ENCODE data around the gene DCAF8L2.
"Not testable (repeated sequence)": the region's sequence is repeated elsewhere in the genome, so short reads cannot be mapped to it uniquely, and the experiment has no call there.

DCAF8L2 gene

DNA sequence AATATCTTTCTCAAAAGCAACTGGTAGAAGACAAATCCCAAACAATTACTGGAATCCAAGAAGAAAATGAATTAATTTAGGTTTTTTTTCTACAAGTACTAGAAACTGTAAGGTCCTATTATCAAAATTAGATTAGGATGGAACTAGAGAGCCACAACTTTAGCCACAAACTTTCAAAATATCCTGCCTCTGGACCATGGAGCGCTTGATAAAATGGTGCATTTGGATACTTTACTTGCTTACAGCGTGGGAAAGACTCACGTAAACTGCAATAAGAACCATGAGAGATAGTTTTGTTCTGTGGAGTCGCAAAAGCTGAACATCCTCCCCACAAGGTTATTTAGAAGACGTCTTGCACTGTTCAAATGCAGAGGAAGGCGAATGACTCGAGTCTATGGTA, at the start of gene DCAF8L2:
TSS of gene DCAF8L2 (plus strand) at position 301 of the 400 bp plus-strand sequence. CDS start 156,552 bp downstream, outside the sequence.
- DNase-seq = no peak

GRCh38 chrX:27541161-27541560, 49.0 kb upstream of the DCAF8L2 start:
- not testable (repeated sequence) for DNase-seq

DNA sequence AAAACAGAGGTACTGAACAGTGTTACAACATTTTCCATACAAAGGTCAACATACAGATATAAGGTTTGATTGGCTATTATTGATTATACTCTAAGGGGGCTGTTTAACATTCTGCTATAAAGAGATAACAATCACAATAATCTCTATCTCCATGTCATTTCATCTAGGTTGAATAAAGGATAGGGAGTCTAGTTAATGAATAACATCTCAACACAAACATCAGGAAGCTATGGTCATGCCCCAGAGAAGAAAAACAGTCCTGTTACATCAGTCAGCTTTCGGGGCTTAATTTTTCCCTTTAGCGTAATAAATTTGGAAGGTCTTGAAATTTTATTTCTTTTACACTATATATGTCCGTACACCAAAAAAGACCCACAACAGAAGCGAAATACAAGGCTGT, 41.5 kb upstream of the DCAF8L2 start:
- DNase-seq = no peak

GRCh38 chrX:27549688-27550087, 40.5 kb upstream of the DCAF8L2 start:
- no peak for DNase-seq

- DNase-seq = peak; percentile 4
These were observed 34.6 kb upstream of the DCAF8L2 start for GRCh38 chrX:27555514-27555913.

DNA sequence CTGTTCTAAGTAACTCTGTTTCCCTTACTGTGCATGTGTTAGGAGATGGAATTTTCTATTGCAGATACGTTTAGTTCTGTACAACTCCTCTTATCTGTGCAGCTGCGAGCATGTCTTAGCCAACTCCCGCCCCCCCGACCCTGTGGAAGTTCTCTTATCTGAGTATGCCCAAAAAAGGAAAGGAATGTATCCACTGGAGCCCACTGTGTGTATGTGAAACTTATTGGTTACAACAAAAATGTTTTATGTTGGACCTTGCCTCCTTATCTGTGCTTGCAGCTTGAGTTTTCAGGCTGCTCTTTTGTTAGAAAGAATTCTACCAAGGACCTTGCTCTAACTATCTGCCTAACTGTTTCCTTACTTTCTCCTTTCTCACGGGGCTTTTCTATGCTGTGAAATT, 24.2 kb upstream of the DCAF8L2 start:
- DNase-seq = peak; percentile 29

GRCh38 chrX:27571164-27571563, 19.0 kb upstream of the DCAF8L2 start:
- no peak for DNase-seq

DNA sequence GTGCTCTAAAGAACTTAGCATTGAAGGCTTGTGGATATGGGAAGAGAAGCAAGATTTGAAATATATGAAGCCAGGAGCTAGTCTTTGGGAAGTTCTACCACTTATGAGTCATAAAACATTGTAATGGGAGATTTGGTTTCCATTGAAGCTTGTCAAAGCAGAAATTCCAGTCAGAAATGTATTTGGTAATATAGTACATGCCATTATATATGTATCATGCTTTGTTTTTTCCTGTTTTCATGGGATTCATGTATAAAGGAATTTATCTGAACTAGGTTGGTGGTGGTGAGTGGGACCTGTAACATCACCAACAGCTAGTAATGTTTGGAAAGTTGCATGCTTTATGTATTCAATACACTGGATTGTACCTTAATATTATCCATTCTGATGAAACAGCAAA, 14.6 kb upstream of the DCAF8L2 start:
- DNase-seq = no peak

DNA sequence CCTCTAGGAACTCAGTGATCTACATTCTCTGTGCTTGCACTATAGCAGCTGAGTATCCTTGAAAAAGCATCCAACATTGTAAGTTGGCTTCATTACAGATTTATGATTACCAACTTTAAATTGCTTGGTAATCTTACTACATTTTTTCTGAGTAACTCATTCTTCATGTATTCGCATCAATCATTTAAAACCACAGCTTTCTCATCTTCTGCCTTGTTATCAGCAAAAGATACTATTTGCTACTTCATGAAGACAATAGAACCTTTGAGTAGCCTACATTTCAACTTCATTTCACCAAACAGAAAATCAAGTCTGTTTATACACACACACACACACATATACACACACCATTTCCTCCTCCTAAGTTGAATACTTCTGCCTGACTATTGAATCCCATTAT, 6.2 kb upstream of the DCAF8L2 start:
- DNase-seq = no peak

DNA sequence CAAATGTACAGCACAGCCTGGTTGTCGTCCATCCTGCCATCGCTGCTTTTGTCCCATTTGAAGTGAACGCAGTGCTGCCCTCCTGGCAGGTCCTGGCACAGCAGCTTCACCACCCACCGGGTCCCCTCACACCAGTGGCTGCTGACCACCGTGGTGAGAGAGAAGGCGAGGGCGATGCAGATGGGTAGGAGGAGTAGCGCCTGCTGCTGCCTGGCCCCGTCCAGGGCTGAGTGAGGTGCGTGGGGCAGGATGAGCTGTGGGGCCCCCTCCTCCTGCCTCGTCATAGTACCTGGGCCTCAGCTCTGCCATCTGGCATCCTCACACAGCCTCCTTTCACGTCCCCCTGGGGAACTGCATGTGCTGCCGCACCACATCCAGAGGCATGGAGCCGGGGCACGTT, 1.8 kb downstream of the DCAF8L2 start:
- DNase-seq = no peak

GRCh38 chrX:27597508-27597907, 7.4 kb downstream of the DCAF8L2 start:
- DNase-seq = no peak

DNA sequence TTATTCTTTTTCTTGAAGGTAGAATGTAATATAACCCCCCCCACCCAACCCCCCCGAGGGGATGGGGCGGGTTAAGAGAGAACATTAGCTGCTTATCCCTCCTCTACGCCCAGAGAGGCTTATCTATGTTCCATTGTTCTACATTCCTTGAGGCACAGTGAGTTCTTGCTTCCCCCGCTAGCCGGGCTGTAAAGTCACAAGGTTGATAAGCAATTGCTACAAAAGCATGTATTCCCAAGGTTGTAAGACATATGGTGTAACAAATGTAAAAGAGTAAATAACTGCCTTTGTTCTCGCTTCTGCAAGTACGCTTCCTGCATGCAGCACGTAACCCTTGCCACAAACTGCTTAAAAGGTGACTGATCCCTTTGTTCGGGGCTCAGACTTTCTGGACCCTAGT, 8.2 kb downstream of the DCAF8L2 start:
- no peak for DNase-seq

DNA sequence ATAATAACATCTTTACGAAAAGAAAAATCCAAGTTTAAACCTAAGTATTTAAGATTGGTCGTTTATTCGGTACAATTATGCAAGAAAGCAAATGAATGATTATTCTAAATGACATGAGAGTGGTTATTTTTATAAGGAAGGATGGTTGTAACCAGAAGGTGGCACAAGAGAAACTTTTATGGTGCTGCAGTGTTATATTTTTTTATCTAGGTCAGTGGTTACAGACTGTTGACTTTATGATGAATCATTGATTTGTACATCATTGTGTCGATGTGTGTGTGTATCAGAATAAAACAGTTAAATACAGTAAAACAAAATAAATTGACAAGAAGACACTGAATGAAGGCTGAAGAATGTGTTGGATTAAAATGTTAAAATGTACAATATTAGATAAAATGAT, 9.8 kb downstream of the DCAF8L2 start:
- DNase-seq = no peak

- DNase-seq = no peak
These were observed 10.5 kb downstream of the DCAF8L2 start for GRCh38 chrX:27600686-27601085.

DNA sequence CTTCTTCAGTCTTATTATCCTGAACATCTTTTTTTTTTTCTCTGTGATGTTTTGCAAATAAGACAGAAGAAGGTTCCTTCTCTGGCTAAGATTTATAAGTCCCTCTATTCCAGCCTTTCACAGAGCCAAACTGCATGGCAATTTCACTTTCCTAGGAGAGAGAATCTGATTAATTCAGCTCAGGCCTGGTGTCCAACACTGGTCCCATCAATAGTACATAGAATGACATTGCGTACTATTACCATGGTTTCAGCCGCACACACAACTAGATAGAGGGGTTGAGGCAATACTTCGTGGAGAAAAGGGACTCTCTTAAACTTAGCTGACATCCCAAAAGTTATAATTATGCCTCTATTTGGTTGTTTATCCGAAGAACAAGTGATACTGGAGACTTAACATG, 18.5 kb downstream of the DCAF8L2 start:
- DNase-seq = no peak

GRCh38 chrX:27619459-27619858, 29.3 kb downstream of the DCAF8L2 start:
- DNase-seq = no peak

- peak; percentile 26 for DNase-seq
These were observed 29.8 kb downstream of the DCAF8L2 start for GRCh38 chrX:27619975-27620374.

- no peak for DNase-seq
These were observed 32.7 kb downstream of the DCAF8L2 start for GRCh38 chrX:27622883-27623282.

DNA sequence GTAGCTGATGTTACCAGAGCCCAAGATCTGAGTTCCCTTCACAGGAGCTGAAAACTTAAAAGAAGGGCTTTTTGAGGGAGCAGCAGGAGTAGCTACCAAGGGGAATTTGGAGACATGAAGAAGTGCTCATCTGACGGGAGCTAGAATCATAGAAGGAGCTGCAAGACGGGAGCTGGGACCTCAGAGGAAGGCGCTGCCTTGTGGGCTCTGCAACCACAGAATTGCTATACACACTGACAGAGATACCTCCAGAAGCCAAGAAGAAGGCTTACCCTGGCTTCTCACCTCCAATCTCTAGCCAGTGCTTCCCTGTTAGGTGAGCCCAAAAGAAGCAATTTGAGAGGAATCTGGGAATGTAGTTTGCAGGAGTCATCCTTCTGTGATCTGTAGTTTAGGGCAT, 35.9 kb downstream of the DCAF8L2 start:
- no peak for DNase-seq

- DNase-seq = no peak
These were observed 43.2 kb downstream of the DCAF8L2 start for GRCh38 chrX:27633328-27633727.

DNA sequence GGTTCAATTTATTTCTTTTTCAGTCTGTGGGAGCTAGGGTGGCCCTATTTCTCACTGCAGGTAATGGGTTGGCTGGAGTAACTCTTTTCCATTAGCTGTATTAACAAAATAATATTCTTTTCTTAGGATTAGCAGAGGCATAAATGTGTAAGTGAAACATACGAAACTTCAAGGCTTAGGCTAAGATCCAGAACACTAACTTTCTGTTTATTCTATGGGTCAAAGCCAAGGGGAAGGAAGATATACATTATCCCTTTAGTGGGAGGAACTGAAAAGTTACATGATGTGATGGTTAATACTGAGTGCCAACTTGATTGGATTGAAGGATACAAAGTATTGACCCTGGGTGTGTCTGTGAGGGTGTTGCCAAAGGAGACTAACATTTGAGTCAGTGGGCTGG, 66.4 kb downstream of the DCAF8L2 start:
- no peak for DNase-seq

GRCh38 chrX:27660878-27661277, 70.7 kb downstream of the DCAF8L2 start:
- DNase-seq = no peak

DNA sequence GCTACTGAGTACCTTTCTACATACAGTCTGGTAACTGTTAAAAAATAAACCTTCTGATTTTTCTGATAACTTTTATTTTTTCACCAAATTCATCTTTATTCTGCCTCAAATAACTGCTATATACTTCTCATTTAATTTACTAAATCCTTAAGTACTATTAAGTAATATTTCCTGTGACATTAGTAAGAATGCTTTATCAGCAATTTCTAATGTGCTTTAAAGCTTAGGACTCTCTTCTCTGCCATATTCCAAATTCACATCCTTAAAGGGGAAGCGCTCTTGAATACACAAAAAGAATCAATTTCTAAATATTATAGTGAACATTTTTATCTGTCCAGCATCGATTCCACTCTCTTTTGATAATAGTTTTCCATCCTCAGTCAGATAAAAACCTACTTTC, 81.1 kb downstream of the DCAF8L2 start:
- DNase-seq = no peak

- DNase-seq = no peak
These were observed 84.3 kb downstream of the DCAF8L2 start for GRCh38 chrX:27674491-27674890.

GRCh38 chrX:27675493-27675892, 85.3 kb downstream of the DCAF8L2 start:
- DNase-seq = no peak

DNA sequence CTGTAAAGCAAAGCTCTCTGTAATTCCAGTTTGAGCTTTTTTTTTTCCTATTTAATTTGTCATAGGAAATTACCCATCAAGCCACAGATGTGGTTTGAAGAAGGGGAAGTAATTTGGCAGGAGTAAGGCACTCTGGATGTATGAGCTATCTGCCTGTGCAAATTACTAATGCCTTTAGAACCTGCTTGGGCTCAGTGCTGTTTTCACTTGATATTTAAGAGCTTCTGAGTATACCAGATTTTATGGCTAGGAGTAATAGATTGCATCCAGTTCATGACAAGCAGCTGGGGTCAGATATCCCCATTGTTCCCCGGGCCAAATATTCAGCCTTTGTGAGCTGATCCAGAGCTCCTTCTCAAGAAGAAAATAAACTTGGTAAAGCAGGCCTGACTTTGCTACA, 89.1 kb downstream of the DCAF8L2 start:
- DNase-seq = no peak
